Uterus (tissue), 2 donors: ENCODE results near the gene BRICD5.

ENCODE experiments used
- CTCF ChIP-seq, 4 experiments: fragments of 200-600 bp in 2 of 4; fragments of 450-650 bp in 2 of 4; sonication (generic) in 2 of 4; IDR thresholded peaks; one replicate each; pipeline ENCODE4 v1.5.1; 2016 to 2019; ENCODE audit warnings: antibody characterized with exemption in 4 of 4, mild to moderate bottlenecking in 2 of 4, moderate library complexity in 1 of 4
- POLR2A ChIP-seq, 2 donors: fragments of 450-650 bp; IDR thresholded peaks; one replicate each; pipeline ENCODE4 v1.6.1; 2016; ENCODE audit warnings: antibody characterized with exemption in 2 of 2, mild to moderate bottlenecking in 1 of 2, moderate library complexity in 1 of 2

- TF ChIP-seq CTCF (IDR thresholded peaks at IDR 0.05) (no peak), POLR2A (IDR thresholded peaks at IDR 0.05) (no peak)
Observed at GRCh38 chr16:2167068-2167638, 43.5 kb downstream of the BRICD5 start.
